GM12872 (cell line): ENCODE measurements around the gene FPR1.

Experiments
- CTCF ChIP-seq: IDR thresholded peaks from 3 replicates; pipeline ENCODE4 v1.5.1; 2011; ENCODE audit warnings: low read depth, mild to moderate bottlenecking, low read length, moderate library complexity; ENCODE audit not compliant: insufficient read depth

Gene FPR1

GRCh38 chr19:51751655-51752054 lies at the start of gene FPR1:
Gene FPR1, minus strand, starts transcription at chr19:51751878. Its CDS starts 4,884 bp downstream, at chr19:51746994.
- no peak for TF ChIP-seq CTCF

- no peak for TF ChIP-seq CTCF
Observed at GRCh38 chr19:51800473-51801244, 49.0 kb upstream of the FPR1 start.

GRCh38 chr19:51799774-51800472 lies 48.2 kb upstream of the FPR1 start:
- TF ChIP-seq CTCF, result no peak

- no peak for TF ChIP-seq CTCF
Observed at GRCh38 chr19:51799034-51799773, 47.5 kb upstream of the FPR1 start.

GRCh38 chr19:51798062-51798461 lies 46.4 kb upstream of the FPR1 start:
- TF ChIP-seq CTCF, result no peak

GRCh38 chr19:51797480-51797879 lies 45.8 kb upstream of the FPR1 start:
- TF ChIP-seq CTCF, result no peak

- TF ChIP-seq CTCF, result no peak
Observed at GRCh38 chr19:51796195-51796679, 44.6 kb upstream of the FPR1 start.
